ENCODE results near the gene SOCS6. TPM values are rescaled to one million over a fixed set of nuclear protein-coding genes. Genes with fewer than 3 reads are reported as not detected.

Gene SOCS6
- total RNA-seq, 6 experiments from 2014 or later: 11.7 to 18.0 (median 14.0) TPM

GRCh38 chr18:70328169-70328568 lies 39.3 kb downstream of the SOCS6 start:
- Histone ChIP-seq H3K27me3 (no peaks in the 10 kb centered on the region), H3K4me3 (no peak overlapping the region), H3K4me1 (peaks cover 0 to 23% (median 9%) of the 10 kb centered on the region in 4 donors), H3K27ac (no peak overlapping the region), H3K36me3 (peaks cover 0 to 10% (median 0%) of the 10 kb centered on the region in 4 donors), H3K9me3 (no peaks in the 10 kb centered on the region)
- 61% methylated on average over 4 of the region's 4 CpGs for WGBS (ENCODE audit: insufficient coverage, low coverage, low lambda C conversion rate, missing lambda C conversion rate)
- TF ChIP-seq POLR2A (IDR thresholded peaks at IDR 0.05): no peak
- no peak for TF ChIP-seq CTCF (IDR thresholded peaks at IDR 0.05)
- intact Hi-C loops (cut with DNase I): no loop called here
- ATAC-seq (no peak), DNase-seq (no peak)

- TF ChIP-seq CTCF (IDR thresholded peaks at IDR 0.05) (no peak), POLR2A (IDR thresholded peaks at IDR 0.05) (no peak)
- intact Hi-C loops (cut with DNase I): no loop called here
- Histone ChIP-seq H3K36me3 (peaks cover 0 to 10% (median 0%) of the 10 kb centered on the region in 4 donors), H3K9me3 (no peaks in the 10 kb centered on the region), H3K4me3 (no peak overlapping the region), H3K27me3 (no peaks in the 10 kb centered on the region), H3K4me1 (peaks cover 0 to 27% (median 8%) of the 10 kb centered on the region in 4 donors), H3K27ac (no peak overlapping the region)
- no peak for DNase-seq
- 53% methylated on average over 2 of the region's 2 CpGs for WGBS (ENCODE audit: insufficient coverage, low coverage, low lambda C conversion rate, missing lambda C conversion rate)
- no peak for ATAC-seq
These were observed 40.2 kb downstream of the SOCS6 start for GRCh38 chr18:70329071-70329470.

GRCh38 chr18:70330887-70331286 lies 42.0 kb downstream of the SOCS6 start:
- intact Hi-C loops (cut with DNase I): no loop called here
- ATAC-seq: no peak
- no peak for TF ChIP-seq CTCF (IDR thresholded peaks at IDR 0.05)
- no peak for TF ChIP-seq POLR2A (IDR thresholded peaks at IDR 0.05)
- Histone ChIP-seq H3K4me1 (peaks cover 0 to 42% (median 16%) of the 10 kb centered on the region in 4 donors), H3K36me3 (no peaks in the 10 kb centered on the region), H3K27me3 (no peaks in the 10 kb centered on the region), H3K4me3 (no peak overlapping the region), H3K9me3 (no peaks in the 10 kb centered on the region), H3K27ac (no peak overlapping the region)
- no peak for DNase-seq
- WGBS (ENCODE audit: insufficient coverage, low coverage, low lambda C conversion rate, missing lambda C conversion rate): 45% methylated on average over 6 of the region's 6 CpGs

DNA sequence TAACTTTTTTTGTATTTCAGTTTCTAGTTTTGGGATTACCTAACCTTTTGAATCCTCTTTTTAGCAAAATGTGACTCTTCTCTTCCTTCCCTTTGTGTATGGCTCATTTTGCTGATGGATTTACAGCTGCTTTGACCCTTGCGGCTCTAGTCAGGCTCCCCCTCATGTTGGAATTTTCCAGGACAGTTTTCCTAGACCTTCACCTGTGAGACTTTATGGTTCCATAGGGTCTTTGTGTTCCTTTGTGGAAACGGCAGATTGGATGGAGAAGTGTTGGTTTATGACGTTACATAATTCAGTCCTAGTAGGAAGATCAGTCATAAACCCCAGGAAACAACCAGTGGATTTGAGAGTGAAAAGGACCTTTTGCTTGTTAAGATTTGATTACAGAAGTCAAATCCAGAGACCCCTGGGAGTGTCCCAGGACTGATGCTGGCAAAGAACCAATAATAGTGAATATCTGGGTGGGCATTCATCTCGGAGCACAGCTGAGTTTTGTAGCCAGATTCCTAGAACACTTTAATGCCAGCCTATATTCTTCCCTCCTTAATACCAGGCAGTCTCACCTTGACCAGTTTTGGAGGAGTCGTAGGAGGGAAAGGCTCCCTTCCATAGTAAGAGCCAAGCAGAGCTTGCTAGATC lies 42.7 kb downstream of the SOCS6 start:
- 78% methylated on average over 5 of the region's 5 CpGs for WGBS (ENCODE audit: insufficient coverage, low coverage, low lambda C conversion rate, missing lambda C conversion rate)
- Histone ChIP-seq H3K4me1 (peaks cover 0 to 47% (median 18%) of the 10 kb centered on the region in 4 donors), H3K36me3 (no peaks in the 10 kb centered on the region), H3K4me3 (no peak overlapping the region), H3K9me3 (no peaks in the 10 kb centered on the region), H3K27me3 (no peaks in the 10 kb centered on the region), H3K27ac (peak overlapping the region in 1 of 3 donors; percentile 92)
- intact Hi-C loops (cut with DNase I): no loop called here
- no peak for ATAC-seq
- DNase-seq: no peak
- TF ChIP-seq POLR2A (IDR thresholded peaks at IDR 0.05): no peak
- no peak for TF ChIP-seq CTCF (IDR thresholded peaks at IDR 0.05)
